OCI-LY1 (cell line): ENCODE measurements around the gene BPIFB4.

Source experiments
- EZH2 ChIP-seq: fragments of 200-600 bp; sonication (generic), shearing (Covaris generic); IDR thresholded peaks from 2 replicates; pipeline ENCODE4 v1.8.0; 2017; ENCODE audit warnings: borderline replicate concordance, mixed run types, mild to moderate bottlenecking, antibody characterized with exemption, low read length, moderate library complexity, mixed read lengths
- TF ChIP-seq, protein P1 (sequence below): fragments of 200-600 bp; sonication (generic), shearing (Covaris generic); IDR thresholded peaks from 2 replicates; pipeline ENCODE4 v1.5.1; 2017; ENCODE audit warnings: mild to moderate bottlenecking, antibody characterized with exemption, low read length, moderate library complexity, mixed read lengths

DNA sequence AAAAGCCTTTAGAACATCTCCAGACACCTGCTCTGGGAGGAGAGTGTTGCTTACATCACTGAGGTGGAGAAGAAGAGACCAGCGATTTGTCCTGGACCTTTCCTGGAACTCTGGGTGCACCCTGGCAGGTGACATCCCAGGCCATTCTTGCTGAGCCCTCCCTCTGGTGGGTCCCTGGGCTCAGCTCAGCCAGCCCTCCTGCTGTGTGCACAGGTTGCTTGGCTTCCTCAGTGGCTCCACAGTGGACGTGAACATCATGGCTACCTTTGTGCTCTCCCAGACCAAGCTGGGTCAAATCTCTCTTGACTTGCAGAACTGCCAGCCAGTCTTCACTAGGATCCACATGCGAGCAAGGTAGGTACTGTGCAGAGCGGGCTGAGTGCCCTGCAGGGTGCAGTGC lies 68.6 kb downstream of the BPIFB4 start:
- TF ChIP-seq, protein P1, sequence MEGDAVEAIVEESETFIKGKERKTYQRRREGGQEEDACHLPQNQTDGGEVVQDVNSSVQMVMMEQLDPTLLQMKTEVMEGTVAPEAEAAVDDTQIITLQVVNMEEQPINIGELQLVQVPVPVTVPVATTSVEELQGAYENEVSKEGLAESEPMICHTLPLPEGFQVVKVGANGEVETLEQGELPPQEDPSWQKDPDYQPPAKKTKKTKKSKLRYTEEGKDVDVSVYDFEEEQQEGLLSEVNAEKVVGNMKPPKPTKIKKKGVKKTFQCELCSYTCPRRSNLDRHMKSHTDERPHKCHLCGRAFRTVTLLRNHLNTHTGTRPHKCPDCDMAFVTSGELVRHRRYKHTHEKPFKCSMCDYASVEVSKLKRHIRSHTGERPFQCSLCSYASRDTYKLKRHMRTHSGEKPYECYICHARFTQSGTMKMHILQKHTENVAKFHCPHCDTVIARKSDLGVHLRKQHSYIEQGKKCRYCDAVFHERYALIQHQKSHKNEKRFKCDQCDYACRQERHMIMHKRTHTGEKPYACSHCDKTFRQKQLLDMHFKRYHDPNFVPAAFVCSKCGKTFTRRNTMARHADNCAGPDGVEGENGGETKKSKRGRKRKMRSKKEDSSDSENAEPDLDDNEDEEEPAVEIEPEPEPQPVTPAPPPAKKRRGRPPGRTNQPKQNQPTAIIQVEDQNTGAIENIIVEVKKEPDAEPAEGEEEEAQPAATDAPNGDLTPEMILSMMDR: no peak
- TF ChIP-seq EZH2: no peak
